ENCODE measurements around the gene PPIL3. TPM values are rescaled to one million over a fixed set of nuclear protein-coding genes. Genes with fewer than 3 reads are reported as not detected.

The PPIL3 gene
- total RNA-seq, 1 donor from 2014 or later = 65.1 TPM

DNA sequence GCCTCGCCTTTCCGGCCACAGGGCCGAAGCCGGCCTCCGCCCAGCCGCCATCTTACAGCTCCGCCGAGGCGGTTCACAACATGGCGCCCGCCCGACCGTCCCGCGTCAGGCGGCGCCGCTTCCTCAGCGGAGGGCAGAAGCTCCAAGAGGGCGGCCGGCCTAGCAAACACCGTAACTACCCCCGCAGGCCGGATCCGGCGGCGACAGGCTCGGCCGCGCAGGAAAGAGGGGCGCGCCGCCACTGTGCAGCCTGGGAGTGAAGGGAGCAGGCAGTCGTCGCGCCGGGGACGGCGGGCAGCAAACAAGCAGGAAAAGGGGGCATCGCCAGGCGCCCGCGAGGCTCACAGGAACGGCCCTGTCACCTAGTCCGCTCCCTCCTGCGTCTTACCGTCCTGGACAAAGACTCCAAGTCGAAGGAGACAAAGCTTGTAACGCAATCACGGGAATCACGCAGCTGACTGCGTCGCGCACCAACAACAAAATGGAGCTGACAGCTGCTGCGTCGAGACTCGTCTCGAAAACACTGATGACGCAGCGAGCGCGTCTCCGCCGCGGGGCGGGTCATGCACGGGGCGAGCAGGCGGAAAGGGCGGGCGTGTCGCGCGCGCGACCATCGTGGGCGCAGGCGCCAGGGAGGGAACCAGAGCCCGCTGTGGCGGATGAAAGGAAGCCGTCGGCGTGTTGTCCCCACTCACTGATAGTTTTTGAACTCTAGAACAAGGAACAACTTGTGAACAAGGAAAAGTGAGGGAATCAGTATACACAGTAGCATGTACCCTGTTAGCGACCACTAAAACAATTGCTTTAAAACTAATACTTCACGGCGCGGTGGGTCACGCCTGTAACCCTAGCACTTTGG, 24.5 kb downstream of the PPIL3 start, which contains the start of gene CLK1:
Gene CLK1 (minus strand): TSS at position 483 of the 859 bp plus-strand sequence. CDS start 2,796 bp downstream, outside the sequence.
- Mint-ChIP-seq H3K4me1 (ENCODE audit: low read depth) (peaks cover 26% of the 10 kb centered on the region), H3K27me3 (no peaks in the 10 kb centered on the region), H3K9me3 (ENCODE audit: low read depth) (no peaks in the 10 kb centered on the region), H3K36me3 (ENCODE audit: insufficient read depth) (peaks cover 14% of the 10 kb centered on the region), H3K27ac (peak within 1 kb of the TSS; percentile 100), H3K4me3 (ENCODE audit: low read depth) (peak within 1 kb of the TSS; percentile 99)
- TF ChIP-seq, protein P1, sequence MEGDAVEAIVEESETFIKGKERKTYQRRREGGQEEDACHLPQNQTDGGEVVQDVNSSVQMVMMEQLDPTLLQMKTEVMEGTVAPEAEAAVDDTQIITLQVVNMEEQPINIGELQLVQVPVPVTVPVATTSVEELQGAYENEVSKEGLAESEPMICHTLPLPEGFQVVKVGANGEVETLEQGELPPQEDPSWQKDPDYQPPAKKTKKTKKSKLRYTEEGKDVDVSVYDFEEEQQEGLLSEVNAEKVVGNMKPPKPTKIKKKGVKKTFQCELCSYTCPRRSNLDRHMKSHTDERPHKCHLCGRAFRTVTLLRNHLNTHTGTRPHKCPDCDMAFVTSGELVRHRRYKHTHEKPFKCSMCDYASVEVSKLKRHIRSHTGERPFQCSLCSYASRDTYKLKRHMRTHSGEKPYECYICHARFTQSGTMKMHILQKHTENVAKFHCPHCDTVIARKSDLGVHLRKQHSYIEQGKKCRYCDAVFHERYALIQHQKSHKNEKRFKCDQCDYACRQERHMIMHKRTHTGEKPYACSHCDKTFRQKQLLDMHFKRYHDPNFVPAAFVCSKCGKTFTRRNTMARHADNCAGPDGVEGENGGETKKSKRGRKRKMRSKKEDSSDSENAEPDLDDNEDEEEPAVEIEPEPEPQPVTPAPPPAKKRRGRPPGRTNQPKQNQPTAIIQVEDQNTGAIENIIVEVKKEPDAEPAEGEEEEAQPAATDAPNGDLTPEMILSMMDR (IDR thresholded peaks at IDR 0.05; ENCODE audit: unreplicated experiment) = no peak
- peak; percentile 86 for DNase-seq (ENCODE audit: low spot score, unreplicated experiment)

- Mint-ChIP-seq H3K4me3 (ENCODE audit: low read depth) (peak overlapping the region; percentile 99), H3K4me1 (ENCODE audit: low read depth) (peaks cover 26% of the 10 kb centered on the region), H3K9me3 (ENCODE audit: low read depth) (no peaks in the 10 kb centered on the region), H3K27me3 (no peaks in the 10 kb centered on the region), H3K27ac (peak overlapping the region; percentile 100), H3K36me3 (ENCODE audit: insufficient read depth) (peaks cover 17% of the 10 kb centered on the region)
- no peak for DNase-seq (ENCODE audit: low spot score, unreplicated experiment)
- TF ChIP-seq, protein P1 (IDR thresholded peaks at IDR 0.05; ENCODE audit: unreplicated experiment) = no peak
These were observed 25.1 kb downstream of the PPIL3 start for GRCh38 chr2:200863782-200864175.

DNA sequence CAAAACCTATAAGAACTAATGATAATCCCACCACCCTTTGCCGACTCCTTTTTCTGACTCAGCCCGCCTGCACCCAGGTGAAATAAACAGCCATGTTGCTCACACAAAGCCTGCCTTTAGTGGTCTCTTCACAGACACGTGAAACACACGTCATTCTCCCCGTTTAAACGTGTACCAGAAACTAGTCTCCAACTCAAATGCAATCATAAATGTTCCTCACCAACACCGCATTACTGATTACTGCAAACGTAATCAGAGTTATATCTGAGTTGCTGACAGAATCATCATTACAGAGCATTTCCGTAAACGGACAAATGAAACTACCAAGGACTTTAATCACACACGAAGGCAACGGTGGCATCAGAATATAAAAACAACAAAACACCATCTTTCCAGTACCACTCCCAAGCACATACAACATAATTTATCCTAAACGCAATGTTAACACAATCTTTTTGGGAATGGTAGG, 26.3 kb downstream of the PPIL3 start:
- peaks cover 26% of the 10 kb centered on the region for H3K4me1 Mint-ChIP-seq (ENCODE audit: low read depth)
- TF ChIP-seq, protein P1 (IDR thresholded peaks at IDR 0.05; ENCODE audit: unreplicated experiment) = no peak
- H3K27ac Mint-ChIP-seq = peak overlapping the region; percentile 100
- H3K4me3 Mint-ChIP-seq (ENCODE audit: low read depth) = peak overlapping the region; percentile 99
- H3K9me3 Mint-ChIP-seq (ENCODE audit: low read depth) = no peaks in the 10 kb centered on the region
- no peak for DNase-seq (ENCODE audit: low spot score, unreplicated experiment)
- no peaks in the 10 kb centered on the region for H3K27me3 Mint-ChIP-seq
- peaks cover 27% of the 10 kb centered on the region for H3K36me3 Mint-ChIP-seq (ENCODE audit: insufficient read depth)

GRCh38 chr2:200861617-200862155, 27.2 kb downstream of the PPIL3 start:
- no peak for DNase-seq (ENCODE audit: low spot score, unreplicated experiment)
- Mint-ChIP-seq H3K9me3 (ENCODE audit: low read depth) (no peaks in the 10 kb centered on the region), H3K4me1 (ENCODE audit: low read depth) (peaks cover 26% of the 10 kb centered on the region), H3K36me3 (ENCODE audit: insufficient read depth) (peaks cover 34% of the 10 kb centered on the region), H3K27ac (peak overlapping the region; percentile 100), H3K4me3 (ENCODE audit: low read depth) (peak overlapping the region; percentile 99), H3K27me3 (no peaks in the 10 kb centered on the region)
- TF ChIP-seq, protein P1 (IDR thresholded peaks at IDR 0.05; ENCODE audit: unreplicated experiment) = no peak

GRCh38 chr2:200860092-200860795, 28.6 kb downstream of the PPIL3 start:
- peaks cover 39% of the 10 kb centered on the region for H3K36me3 Mint-ChIP-seq (ENCODE audit: insufficient read depth)
- peak overlapping the region; percentile 39 for H3K4me3 Mint-ChIP-seq (ENCODE audit: low read depth)
- H3K9me3 Mint-ChIP-seq (ENCODE audit: low read depth) = no peaks in the 10 kb centered on the region
- TF ChIP-seq, protein P1 (IDR thresholded peaks at IDR 0.05; ENCODE audit: unreplicated experiment) = no peak
- peaks cover 26% of the 10 kb centered on the region for H3K4me1 Mint-ChIP-seq (ENCODE audit: low read depth)
- no peaks in the 10 kb centered on the region for H3K27me3 Mint-ChIP-seq
- peak overlapping the region; percentile 83 for H3K27ac Mint-ChIP-seq
- no peak for DNase-seq (ENCODE audit: low spot score, unreplicated experiment)

Data from progenitor cell of endocrine pancreas (in vitro differentiated cells).